HEK293 (cell line): ENCODE measurements around the gene CR2.

Experiments
- ATF2 ChIP-seq: fragments of 450-650 bp; formaldehyde crosslinking; IDR thresholded peaks from 2 replicates; pipeline ENCODE4 v1.5.1; 2016; ENCODE audit warnings: missing biosample characterization, missing genetic modification characterization, low read depth
- BCL11A ChIP-seq: fragments of 450-650 bp; formaldehyde crosslinking; IDR thresholded peaks from 2 replicates; pipeline ENCODE4 v1.5.1; 2016; ENCODE audit warnings: low read depth, missing biosample characterization, missing genetic modification characterization
- HIC1 ChIP-seq: fragments of 450-650 bp; formaldehyde crosslinking; IDR thresholded peaks from 2 replicates; pipeline ENCODE4 v1.5.1; 2016; ENCODE audit warnings: missing biosample characterization, missing genetic modification characterization
- HOXD13 ChIP-seq: sonication (generic); formaldehyde crosslinking; IDR thresholded peaks from 2 replicates; pipeline ENCODE4 v1.8.0; 2022; ENCODE audit warnings: missing genetic modification reagents, borderline replicate concordance
- MZF1 ChIP-seq: fragments of 450-650 bp; formaldehyde crosslinking; IDR thresholded peaks from 2 replicates; pipeline ENCODE4 v1.5.1; 2017; ENCODE audit warnings: missing biosample characterization, missing genetic modification characterization, borderline replicate concordance
- PRDM4 ChIP-seq: fragments of 450-650 bp; formaldehyde crosslinking; IDR thresholded peaks from 2 replicates; pipeline ENCODE4 v1.5.1; 2017; ENCODE audit warnings: missing biosample characterization, missing genetic modification characterization
- ZBTB49 ChIP-seq: fragments of 450-650 bp; formaldehyde crosslinking; IDR thresholded peaks from 2 replicates; pipeline ENCODE4 v1.5.1; 2016; ENCODE audit warnings: missing biosample characterization, missing genetic modification characterization, low read depth
- ZBTB8A ChIP-seq: fragments of 450-650 bp; formaldehyde crosslinking; IDR thresholded peaks from 2 replicates; pipeline ENCODE4 v1.5.1; 2016; ENCODE audit warnings: missing biosample characterization, missing genetic modification characterization
- ZFP3 ChIP-seq: fragments of 450-650 bp; formaldehyde crosslinking; IDR thresholded peaks from 2 replicates; pipeline ENCODE4 v1.5.1; 2016; ENCODE audit warnings: low read depth, missing biosample characterization, missing genetic modification characterization
- ZNF112 ChIP-seq: fragments of 450-650 bp; formaldehyde crosslinking; IDR thresholded peaks from 2 replicates; pipeline ENCODE4 v1.5.0; 2017; ENCODE audit warnings: missing biosample characterization, missing genetic modification characterization
- ZNF114 ChIP-seq: fragments of 450-650 bp; formaldehyde crosslinking; IDR thresholded peaks from 2 replicates; pipeline ENCODE4 v1.5.0; 2017; ENCODE audit warnings: missing biosample characterization, missing genetic modification characterization
- ZNF2 ChIP-seq: fragments of 450-650 bp; formaldehyde crosslinking; IDR thresholded peaks from 2 replicates; pipeline ENCODE4 v1.5.1; 2016; ENCODE audit warnings: missing biosample characterization, missing genetic modification characterization
- ZNF248 ChIP-seq: fragments of 450-650 bp; formaldehyde crosslinking; IDR thresholded peaks from 2 replicates; pipeline ENCODE4 v1.5.1; 2017; ENCODE audit warnings: missing biosample characterization, missing genetic modification characterization
- ZNF311 ChIP-seq: fragments of 450-650 bp; formaldehyde crosslinking; IDR thresholded peaks from 2 replicates; pipeline ENCODE4 v1.5.1; 2017; ENCODE audit warnings: missing biosample characterization, missing genetic modification characterization, borderline replicate concordance
- ZNF416 ChIP-seq: fragments of 450-650 bp; formaldehyde crosslinking; IDR thresholded peaks from 2 replicates; pipeline ENCODE4 v1.5.1; 2016; ENCODE audit warnings: missing biosample characterization, missing genetic modification characterization
- ZNF449 ChIP-seq: fragments of 450-650 bp; formaldehyde crosslinking; IDR thresholded peaks from 2 replicates; pipeline ENCODE4 v1.5.1; 2017; ENCODE audit warnings: missing biosample characterization, mild to moderate bottlenecking, missing genetic modification characterization, moderate library complexity
- ZNF48 ChIP-seq: fragments of 450-650 bp; formaldehyde crosslinking; IDR thresholded peaks from 2 replicates; pipeline ENCODE4 v1.5.1; 2016; ENCODE audit warnings: missing biosample characterization, missing genetic modification characterization
- ZNF510 ChIP-seq: fragments of 450-650 bp; formaldehyde crosslinking; IDR thresholded peaks from 2 replicates; pipeline ENCODE4 v1.5.1; 2018; ENCODE audit warnings: mild to moderate bottlenecking, missing genetic modification characterization, missing biosample characterization; ENCODE audit not compliant: insufficient replicate concordance
- ZNF530 ChIP-seq: fragments of 450-650 bp; formaldehyde crosslinking; IDR thresholded peaks from 2 replicates; pipeline ENCODE4 v1.5.1; 2016; ENCODE audit warnings: low read depth, missing biosample characterization, missing genetic modification characterization
- ZNF555 ChIP-seq: fragments of 450-650 bp; formaldehyde crosslinking; conservative IDR thresholded peaks from 2 replicates; pipeline ENCODE4 v1.5.1; 2017; ENCODE audit warnings: missing biosample characterization, mild to moderate bottlenecking, missing genetic modification characterization, inconsistent platforms
- ZNF560 ChIP-seq: fragments of 450-650 bp; formaldehyde crosslinking; IDR thresholded peaks from 2 replicates; pipeline ENCODE4 v1.5.1; 2017; ENCODE audit warnings: missing biosample characterization, missing genetic modification characterization, borderline replicate concordance
- ZNF571 ChIP-seq: fragments of 450-650 bp; formaldehyde crosslinking; IDR thresholded peaks from 2 replicates; pipeline ENCODE4 v1.5.0; 2017; ENCODE audit warnings: missing biosample characterization, missing genetic modification characterization
- ZNF600 ChIP-seq: fragments of 450-650 bp; formaldehyde crosslinking; IDR thresholded peaks from 2 replicates; pipeline ENCODE4 v1.5.1; 2016; ENCODE audit warnings: missing biosample characterization, missing genetic modification characterization
- ZNF621 ChIP-seq: fragments of 450-650 bp; formaldehyde crosslinking; IDR thresholded peaks from 2 replicates; pipeline ENCODE4 v1.5.1; 2017; ENCODE audit warnings: missing biosample characterization, missing genetic modification characterization
- ZNF654 ChIP-seq: fragments of 450-650 bp; formaldehyde crosslinking; IDR thresholded peaks from 2 replicates; pipeline ENCODE4 v1.5.1; 2016; ENCODE audit warnings: low read depth, missing biosample characterization, missing genetic modification characterization
- ZNF701 ChIP-seq: fragments of 450-650 bp; formaldehyde crosslinking; IDR thresholded peaks from 2 replicates; pipeline ENCODE4 v1.5.1; 2016; ENCODE audit warnings: missing biosample characterization, missing genetic modification characterization
- ZNF776 ChIP-seq: fragments of 450-650 bp; formaldehyde crosslinking; IDR thresholded peaks from 2 replicates; pipeline ENCODE4 v1.5.0; 2017; ENCODE audit warnings: missing biosample characterization, missing genetic modification characterization, borderline replicate concordance
- ZNF791 ChIP-seq: fragments of 450-650 bp; formaldehyde crosslinking; IDR thresholded peaks from 2 replicates; pipeline ENCODE4 v1.5.1; 2016; ENCODE audit warnings: missing biosample characterization, missing genetic modification characterization

Gene CR2

GRCh38 chr1:207454046-207454964, at the start of gene CR2 (continued):
- TF ChIP-seq ZNF449 (tag by site-specific recombination) (no peak), MZF1 (tag by site-specific recombination) (no peak), ZNF112 (tag by site-specific recombination) (no peak), ZNF654 (tag by site-specific recombination) (peak; percentile 45), HIC1 (tag by site-specific recombination) (no peak), ZNF416 (no peak), ZBTB49 (no peak), ZNF701 (tag by site-specific recombination) (no peak), ZNF600 (0 out of 2 replicates have a peak, but pooled peaks have one; percentile 20), ZNF791 (tag by site-specific recombination) (no peak), ZNF555 (tag by site-specific recombination) (no peak), ZNF48 (tag by site-specific recombination) (no peak), HOXD13 (no peak), PRDM4 (tag by site-specific recombination) (no peak; the same call in 1 of the 2 replicates), ZNF114 (no peak), ZNF2 (tag by site-specific recombination) (peak; percentile 78), ZNF248 (tag by site-specific recombination) (no peak), ZNF311 (tag by site-specific recombination) (no peak), ZBTB8A (no peak), ATF2 (tag by site-specific recombination) (no peak), ZNF510 (tag by site-specific recombination) (no peak), ZNF621 (tag by site-specific recombination) (no peak), ZFP3 (tag by site-specific recombination) (no peak), BCL11A (no peak), ZNF776 (tag by site-specific recombination) (no peak), ZNF571 (no peak), ZNF560 (no peak), ZNF530 (tag by site-specific recombination) (no peak)
